NCI-H1105 treated with DMSO at 0.1 percent for 48 hours (cell line): Measurements from ENCODE around the gene MORC4.

ENCODE experiments used
- DNase-seq: peaks from one replicate; lab custom pipeline; 2025; lab: John Stamatoyannopoulos, UW

MORC4 gene

GRCh38 chrX:106905064-106905708 is 94.8 kb downstream of the MORC4 start:
- no peak for DNase-seq

- DNase-seq, result no peak
These were observed 96.0 kb downstream of the MORC4 start for GRCh38 chrX:106903856-106904528.

GRCh38 chrX:106903291-106903824 is 96.7 kb downstream of the MORC4 start, which contains the start of gene RIPPLY1:
RIPPLY1 (minus strand) TSS chrX:106903341; CDS start chrX:106903287, 54 bp downstream.
- DNase-seq, result no peak

GRCh38 chrX:106902684-106903083 is 97.3 kb downstream of the MORC4 start:
- DNase-seq, result no peak

- no peak for DNase-seq
These were observed 98.2 kb downstream of the MORC4 start for GRCh38 chrX:106901781-106902219.

GRCh38 chrX:106901341-106901740 is 98.7 kb downstream of the MORC4 start:
- DNase-seq, result no peak

- DNase-seq, result no peak
These were observed 100.2 kb downstream of the MORC4 start for GRCh38 chrX:106899841-106900240.

GRCh38 chrX:106899276-106899675 is 100.7 kb downstream of the MORC4 start:
- DNase-seq, result no peak

GRCh38 chrX:106898462-106898861 is 101.5 kb downstream of the MORC4 start:
- DNase-seq, result peak; percentile 17

GRCh38 chrX:106897259-106897658 is 102.8 kb downstream of the MORC4 start:
- no peak for DNase-seq

GRCh38 chrX:106894978-106895452 is 105.0 kb downstream of the MORC4 start:
- DNase-seq, result no peak

GRCh38 chrX:106894392-106894909 is 105.6 kb downstream of the MORC4 start:
- DNase-seq, result peak; percentile 42

GRCh38 chrX:106891762-106892460 is 108.1 kb downstream of the MORC4 start:
- DNase-seq, result no peak
